Liver (tissue), 3 donors: ENCODE results near the gene CSRP1.

Experiments used
- ATF3 ChIP-seq: IDR thresholded peaks from 2 replicates; pipeline ENCODE4 v1.6.1; 2016; ENCODE audit warnings: antibody characterized with exemption
- CTCF ChIP-seq: fragments of 150-350 bp; IDR thresholded peaks from 2 replicates; pipeline ENCODE4 v1.5.1; 2017; ENCODE audit warnings: improper control_type of control experiment, low read depth, low read length; ENCODE audit not compliant: missing input control
- GABPA ChIP-seq, 2 donors: IDR thresholded peaks in 1 of 2; conservative IDR thresholded peaks in 1 of 2; 2 replicates each; pipeline ENCODE4 v1.6.1; 2016; ENCODE audit warnings: antibody characterized with exemption in 2 of 2, mild to moderate bottlenecking in 1 of 2, moderate library complexity in 1 of 2
- HNF4A ChIP-seq, 2 donors: conservative IDR thresholded peaks; 2 replicates each; pipeline ENCODE4 v1.6.1; 2016; ENCODE audit warnings: antibody characterized with exemption in 2 of 2, mild to moderate bottlenecking in 2 of 2
- HNF4G ChIP-seq: IDR thresholded peaks from 2 replicates; pipeline ENCODE4 v1.6.1; 2016; ENCODE audit warnings: antibody characterized with exemption
- TAF1 ChIP-seq: conservative IDR thresholded peaks from 2 replicates; pipeline ENCODE4 v1.6.1; 2016; ENCODE audit warnings: antibody characterized with exemption, mild to moderate bottlenecking
- donor health status: healthy.
- donor health status: healthy.

GRCh38 chr1:201509601-201510374 is 2.9 kb upstream of the CSRP1 start:
- TF ChIP-seq TAF1 (no peak), CTCF (no peak), ATF3 (no peak), HNF4G (no peak), GABPA (IDR thresholded peaks at IDR 0.05 in 1 of 2, conservative IDR thresholded peaks at IDR 0.05 in 1 of 2) (no peak), HNF4A (conservative IDR thresholded peaks at IDR 0.05) (no peak)
